C4-2B (cell line): ENCODE data around the gene SYT2.
"Not testable (repeated sequence)": the region's sequence is repeated elsewhere in the genome, so short reads cannot be mapped to it uniquely, and the experiment has no call there.

ENCODE experiments used
- CTCF ChIP-seq: fragments of 450-650 bp; conservative IDR thresholded peaks from 2 replicates; pipeline ENCODE4 v1.5.1; 2017; ENCODE audit warnings: mild to moderate bottlenecking
- ZFX ChIP-seq: fragments of 450-650 bp; IDR thresholded peaks from 2 replicates; pipeline ENCODE4 v1.6.1; 2017

- TF ChIP-seq CTCF, ZFX: not testable (repeated sequence)
Measured at GRCh38 chr1:202619012-202619411, 91.2 kb downstream of the SYT2 start.
